HCT116 (cell line): Measurements from ENCODE around the gene ZNF724. TPM values are rescaled to one million over a fixed set of nuclear protein-coding genes. Genes with fewer than 3 reads are reported as not detected.

Source experiments
- ATAC-seq: fragments of 200-7000 bp; cut with Tn5 transposase; 2 replicates; pipeline ENCODE4 v1.9.1; 2020; ENCODE audit warnings: mild to moderate bottlenecking, moderate library complexity
- BruUV-seq: library from RNA; stranded (reverse); fragments of 400-500 nt; replicated peaks from 2 replicates; lab custom pipeline; 2021; lab: Mats Ljungman, UMichigan
- CTCF ChIA-PET: fragments of 300-600 bp; sonication (Branson Sonifier 250); formaldehyde crosslinking; loops from one replicate; lab custom pipeline; 2021; ENCODE audit warnings: antibody characterized with exemption; lab: Charles Lee
- POLR2A ChIA-PET: fragments of 300-600, 350-600 bp; sonication (Branson Sonifier 250); formaldehyde crosslinking; loops from one replicate; lab custom pipeline; 2021; ENCODE audit warnings: antibody characterized with exemption; lab: Charles Lee
- RAD21 ChIA-PET, 2 experiments: fragments of 300-600 bp; sonication (Branson Sonifier 250); formaldehyde crosslinking; loops; one replicate each; lab custom pipeline; 2023; ENCODE audit warnings: low total read pairs in 2 of 2; ENCODE audit not compliant: uncharacterized antibody in 2 of 2, unreplicated experiment in 2 of 2, low non-redundant PET in 1 of 2; lab: Charles Lee
- DNase-seq: peaks from one replicate; pipeline ENCODE4 v3.0.0-alpha.2; 2010; ENCODE audit warnings: low read depth, low spot score
- H2AFZ ChIP-seq: fragments of 200-600 bp; shearing (Covaris generic), sonication (generic); 2 replicates; pipeline ENCODE4 v1.6.1; 2017; ENCODE audit warnings: low read depth, mixed run types, mixed read lengths, antibody characterized with exemption, low read length; ENCODE audit not compliant: poor library complexity, severe bottlenecking
- H3K27ac ChIP-seq: 2 replicates; pipeline ENCODE4 v1.5.1; 2012; ENCODE audit warnings: low read depth, low read length
- H3K27me3 ChIP-seq: fragments of 200-600 bp; sonication (generic); 2 replicates; pipeline ENCODE4 v1.6.1; 2016; ENCODE audit warnings: mixed run types, low read length, mixed read lengths; ENCODE audit not compliant: insufficient read depth
- H3K36me3 ChIP-seq, 2 experiments: fragments of 200-500 bp in 1 of 2; fragments of 200-600 bp in 1 of 2; sonication (Bioruptor generic) in 1 of 2; sonication (generic) in 1 of 2; 2 replicates each; pipeline versions ENCODE4 v1.5.1 to v1.6.1; 2014 to 2016; ENCODE audit warnings: low read length in 2 of 2, inconsistent platforms in 1 of 2, mixed read lengths in 1 of 2, mixed run types in 1 of 2; ENCODE audit not compliant: insufficient read depth in 2 of 2, control insufficient read depth in 1 of 2
- H3K4me1 ChIP-seq, 2 experiments: fragments of 200-600 bp in 1 of 2; sonication (generic) in 1 of 2; 2 replicates each; pipeline versions ENCODE4 v1.5.1 to v1.6.1; 2012 to 2017; ENCODE audit warnings: low read length in 2 of 2, inconsistent platforms in 1 of 2, mild to moderate bottlenecking in 1 of 2, mixed read lengths in 1 of 2, mixed run types in 1 of 2, moderate library complexity in 1 of 2; ENCODE audit not compliant: insufficient read depth in 2 of 2, control insufficient read depth in 1 of 2
- H3K4me2 ChIP-seq: fragments of 200-600 bp; sonication (generic); 2 replicates; pipeline ENCODE4 v1.6.1; 2017; ENCODE audit warnings: mixed run types, low read length, mixed read lengths
- H3K4me3 ChIP-seq, 2 experiments: fragments of 200-600 bp in 1 of 2; sonication (generic) in 1 of 2; replicated peaks in 1 of 2; 2 replicates each; pipeline ENCODE4 v1.5.1; 2011 to 2016; ENCODE audit warnings: low read length in 2 of 2, control low read depth in 1 of 2, low read depth in 1 of 2, mild to moderate bottlenecking in 1 of 2, mixed read lengths in 1 of 2, mixed run types in 1 of 2
- H3K79me2 ChIP-seq: fragments of 200-600 bp; sonication (generic); 2 replicates; pipeline ENCODE4 v1.6.1; 2017; ENCODE audit warnings: mild to moderate bottlenecking, mixed run types, low read length, moderate library complexity, mixed read lengths; ENCODE audit not compliant: insufficient read depth
- H3K9ac ChIP-seq: fragments of 200-600 bp; sonication (generic); 2 replicates; pipeline ENCODE4 v1.6.1; 2016; ENCODE audit warnings: low read length, mixed read lengths
- H3K9me2 ChIP-seq: fragments of 200-600 bp; sonication (generic), shearing (Covaris generic); 2 replicates; pipeline ENCODE4 v1.6.1; 2017; ENCODE audit warnings: mixed run types, mild to moderate bottlenecking, moderate library complexity; ENCODE audit not compliant: insufficient read depth
- H3K9me3 ChIP-seq, 2 experiments: fragments of 200-500 bp in 1 of 2; fragments of 200-600 bp in 1 of 2; sonication (Bioruptor generic) in 1 of 2; sonication (generic) in 1 of 2; 2 replicates each; pipeline ENCODE4 v1.6.1; 2014 to 2017; ENCODE audit warnings: low read length in 2 of 2, mixed read lengths in 2 of 2, inconsistent platforms in 1 of 2, low read depth in 1 of 2, mild to moderate bottlenecking in 1 of 2, mixed run types in 1 of 2, moderate library complexity in 1 of 2; ENCODE audit not compliant: control insufficient read depth in 1 of 2, insufficient read depth in 1 of 2
- H4K20me1 ChIP-seq: fragments of 200-600 bp; sonication (generic), shearing (Covaris generic); 2 replicates; pipeline ENCODE4 v1.6.1; 2017; ENCODE audit warnings: mixed run types, mild to moderate bottlenecking, moderate library complexity; ENCODE audit not compliant: insufficient read depth
- ATF3 ChIP-seq: IDR thresholded peaks from 2 replicates; pipeline ENCODE4 v1.6.1; 2012
- CBX3 ChIP-seq: IDR thresholded peaks from 2 replicates; pipeline ENCODE4 v1.6.1; 2012; ENCODE audit warnings: low read depth
- RAD21 ChIP-seq: IDR thresholded peaks from 2 replicates; pipeline ENCODE4 v1.6.1; 2012; ENCODE audit warnings: low read depth, mild to moderate bottlenecking
- SIN3A ChIP-seq: IDR thresholded peaks from 2 replicates; pipeline ENCODE4 v1.6.1; 2012; ENCODE audit warnings: low read depth
- SRF ChIP-seq: IDR thresholded peaks from 2 replicates; pipeline ENCODE4 v1.6.1; 2012; ENCODE audit warnings: low read depth
- TCF7L2 ChIP-seq: IDR thresholded peaks from 2 replicates; pipeline ENCODE4 v1.7.0; 2011; ENCODE audit warnings: borderline replicate concordance, inconsistent platforms; ENCODE audit not compliant: insufficient read depth, insufficient read length; ENCODE audit errors: extremely low read depth
- ZFX ChIP-seq: fragments of 450-650 bp; IDR thresholded peaks from 2 replicates; pipeline ENCODE4 v1.6.1; 2017
- ZNF274 ChIP-seq: fragments of 200-500 bp; sonication (Bioruptor generic); IDR thresholded peaks from 2 replicates; pipeline ENCODE4 v1.6.1; 2014; ENCODE audit warnings: mild to moderate bottlenecking, low read depth, low read length, inconsistent platforms
- intact Hi-C: fragments of 100-400 bp; cut with micrococcal nuclease; formaldehyde crosslinking; loops from 2 replicates; pipeline ENCODE4 v1.10.0; 2022
- total RNA-seq: library from RNA; stranded (reverse); gene quantifications from one replicate; pipeline ENCODE4 v1.2.1, GENCODE V29; 2021; ENCODE audit not compliant: unreplicated experiment

ZNF724 gene
- total RNA-seq, 1 experiment from 2014 or later = 7.1 TPM

GRCh38 chr19:23190341-23190740, 59.9 kb downstream of the ZNF724 start:
- Histone ChIP-seq H3K4me3 (no peak overlapping the region), H4K20me1 (no peaks in the 10 kb centered on the region), H3K4me1 (no peaks in the 10 kb centered on the region), H3K4me2 (no peak overlapping the region), H3K27ac (no peak overlapping the region), H3K36me3 (no peaks in the 10 kb centered on the region), H3K9me3 (peaks cover 0 to 5% of the 10 kb centered on the region in 2 experiments; a peak in 2 of 4 replicates), H3K79me2 (no peaks in the 10 kb centered on the region), H3K9me2 (no peaks in the 10 kb centered on the region), H3K9ac (no peak overlapping the region), H3K27me3 (no peaks in the 10 kb centered on the region), H2AFZ (no peak overlapping the region)
- intact Hi-C loops = no loop called here
- ChIA-PET POLR2A (no interaction called here), CTCF (no interaction called here), RAD21 (no interaction called here)
- BruUV-seq = no TSS peak
- DNase-seq = no peak
- TF ChIP-seq ATF3 = no peak
- TF ChIP-seq ZFX = no peak
- TF ChIP-seq TCF7L2 = no peak
- no peak for TF ChIP-seq SIN3A
- TF ChIP-seq CBX3 = no peak
- no peak for TF ChIP-seq RAD21
- TF ChIP-seq SRF = no peak
- ATAC-seq = no peak

- Histone ChIP-seq H3K27ac (no peak overlapping the region), H3K27me3 (no peaks in the 10 kb centered on the region), H4K20me1 (no peaks in the 10 kb centered on the region), H3K4me3 (no peak overlapping the region), H3K79me2 (no peaks in the 10 kb centered on the region), H2AFZ (no peak overlapping the region), H3K9ac (no peak overlapping the region), H3K36me3 (no peaks in the 10 kb centered on the region), H3K9me2 (no peaks in the 10 kb centered on the region), H3K9me3 (peaks cover 0 to 10% of the 10 kb centered on the region in 2 experiments; a peak in 2 of 4 replicates), H3K4me2 (no peak overlapping the region), H3K4me1 (no peaks in the 10 kb centered on the region)
- BruUV-seq = no TSS peak
- TF ChIP-seq ZNF274 = no peak
- RAD21 ChIA-PET = no interaction called here
- intact Hi-C loops = no loop called here
- DNase-seq (no peak), ATAC-seq (no peak)
- CTCF ChIA-PET = no interaction called here
- POLR2A ChIA-PET = no interaction called here
Measured at GRCh38 chr19:23183251-23183650, 66.9 kb downstream of the ZNF724 start.

Other genes starting within 250 kb of the ZNF724 start
- gene ZNF728, start 247.2 kb downstream of the ZNF724 start, total RNA-seq = not detected
- not detected for gene ZNF730, start 133.4 kb downstream of the ZNF724 start, total RNA-seq
- gene ZNF91, start 145.1 kb upstream of the ZNF724 start, total RNA-seq = 12.3 TPM